ENCODE measurements around the gene KIRREL3.

KIRREL3 gene

DNA sequence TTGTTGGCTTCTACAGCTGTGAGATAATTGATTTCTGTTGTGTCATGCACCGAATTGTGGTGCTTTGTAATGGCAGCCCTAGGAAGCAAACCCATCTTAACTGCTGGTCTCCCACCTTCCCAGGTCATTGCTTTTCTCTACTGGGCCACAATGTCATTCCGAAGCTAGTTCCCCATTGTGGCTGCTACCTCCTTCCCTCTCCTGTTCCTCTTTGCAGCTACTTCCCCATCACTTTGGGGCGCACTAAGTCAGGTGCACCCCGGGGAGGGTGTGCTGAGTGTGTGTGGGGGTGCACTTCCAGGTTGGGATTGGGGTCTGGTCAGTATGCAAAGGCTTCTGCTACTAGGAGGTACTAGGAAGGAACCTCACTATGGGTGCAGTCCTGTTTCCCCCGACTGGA, 535.8 kb downstream of the KIRREL3 start:
- DNase-seq (ENCODE audit: low spot score): no peak

DNA sequence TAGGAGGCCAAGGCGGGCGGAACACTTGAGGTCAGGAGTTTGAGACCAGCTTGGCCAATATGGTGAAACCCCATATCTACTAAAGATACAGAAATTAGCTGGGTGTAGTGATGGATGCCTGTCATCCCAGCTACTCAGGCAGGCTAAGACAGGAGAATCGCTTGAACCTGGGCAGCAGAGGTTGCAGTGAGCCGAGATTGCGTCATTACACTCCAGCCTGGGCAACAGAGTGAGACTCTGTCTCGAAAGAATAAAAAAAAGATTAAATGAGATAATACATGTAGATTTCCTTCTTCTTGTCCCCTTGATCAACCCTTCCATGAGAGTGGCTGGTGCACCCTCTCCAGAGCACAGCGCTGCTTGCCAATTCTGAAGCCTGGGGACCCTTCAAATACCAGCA, 538.1 kb downstream of the KIRREL3 start:
- DNase-seq (ENCODE audit: low spot score): no peak

DNA sequence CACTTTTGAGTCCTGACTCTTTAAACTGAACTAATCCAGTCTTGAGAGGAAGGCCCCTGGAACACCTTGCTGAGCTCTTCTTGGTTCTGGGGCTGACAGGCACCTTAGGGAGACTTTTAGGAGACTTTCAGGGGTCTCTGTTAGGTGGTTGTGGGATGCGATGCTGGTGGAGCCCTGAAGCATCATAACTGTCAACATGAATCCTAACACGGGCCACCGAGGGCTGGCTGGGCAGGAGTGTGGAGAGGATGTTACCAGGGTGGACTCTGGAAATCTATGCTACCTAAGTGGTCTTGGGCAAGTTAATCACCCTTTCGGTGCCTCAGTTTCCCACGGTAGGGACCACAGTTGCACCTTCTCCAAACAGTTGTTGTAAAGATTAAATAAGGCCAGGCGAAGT, 538.6 kb downstream of the KIRREL3 start:
- DNase-seq (ENCODE audit: low spot score): no peak

DNA sequence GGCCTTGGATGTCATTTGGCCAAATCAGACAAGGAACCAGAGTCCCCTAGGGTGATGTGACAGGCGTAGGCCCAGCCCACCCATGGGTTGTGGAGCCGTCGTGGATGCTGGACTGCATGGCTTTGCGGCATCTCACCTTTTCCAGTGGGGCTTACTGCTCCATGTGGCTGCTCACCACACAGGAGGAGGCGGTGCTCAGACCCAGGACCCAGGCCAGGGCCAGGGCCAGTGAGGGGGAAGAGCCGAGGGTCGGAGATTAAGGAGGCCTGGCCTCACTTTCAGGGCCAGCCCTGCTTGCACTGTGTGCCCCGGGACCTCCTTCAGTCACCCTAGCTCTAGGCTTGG, 539.5 kb downstream of the KIRREL3 start:
- no peak for DNase-seq (ENCODE audit: low spot score)

DNA sequence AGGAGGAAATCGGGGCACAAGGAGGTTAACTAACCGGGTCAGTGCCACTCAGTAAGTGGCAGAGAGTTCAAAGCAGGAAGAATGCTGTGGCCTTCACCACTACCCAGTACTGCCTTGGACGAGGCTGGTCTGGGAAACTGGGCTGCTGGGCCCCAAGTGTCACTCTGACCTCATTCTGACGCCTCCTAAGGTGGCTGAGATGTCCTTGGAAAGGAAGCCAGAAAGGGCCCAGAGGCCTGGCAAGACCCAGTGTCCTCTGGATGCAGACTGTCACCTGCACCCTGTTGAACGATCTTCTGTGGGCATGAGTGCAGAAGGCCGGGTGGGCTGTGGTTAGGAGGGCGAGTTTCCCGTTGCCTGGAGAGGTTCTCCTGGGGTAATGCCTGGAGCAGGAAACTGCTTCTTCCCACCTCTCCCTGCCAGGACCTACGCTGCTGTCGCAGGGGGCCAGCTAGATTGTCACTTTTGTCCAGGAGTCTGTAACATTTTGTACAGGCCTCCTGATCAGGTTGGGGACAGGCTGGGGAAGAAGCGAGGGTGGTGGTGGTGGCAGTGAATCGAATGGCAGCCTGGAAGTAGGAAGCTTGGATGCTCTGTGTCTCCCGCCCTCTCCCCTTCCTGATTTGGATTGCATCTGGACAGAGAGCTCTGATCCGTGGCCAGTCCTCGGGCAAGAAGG, 540.0 kb downstream of the KIRREL3 start:
- no peak for DNase-seq (ENCODE audit: low spot score)

DNA sequence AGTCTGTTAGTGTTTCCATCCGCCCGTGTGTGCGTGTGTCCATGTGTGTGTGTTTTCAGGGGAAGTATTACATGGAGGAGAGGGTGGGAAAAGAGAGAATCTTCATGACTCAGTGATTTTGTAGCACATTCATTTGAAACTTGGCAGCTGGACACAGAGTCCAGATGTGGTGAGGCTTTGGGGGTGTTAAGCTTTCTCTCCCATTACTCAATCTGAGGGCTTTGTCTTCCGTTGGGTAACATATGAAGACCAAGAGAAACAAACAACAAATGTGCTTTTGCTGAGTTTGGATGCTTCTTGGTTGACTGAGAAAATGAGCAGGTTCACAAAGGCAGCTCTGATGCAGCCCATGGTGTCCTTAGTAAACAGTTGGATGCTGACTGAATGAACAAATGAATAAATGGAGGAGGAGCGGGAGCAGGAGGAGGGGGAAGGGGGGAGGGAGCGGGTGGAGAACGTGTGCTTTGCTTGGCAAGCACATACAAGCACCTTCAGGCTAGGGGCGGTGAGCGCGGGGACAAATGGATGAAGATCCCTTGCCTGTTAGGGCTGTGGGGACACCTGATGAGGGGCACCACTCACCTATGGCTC, 540.8 kb downstream of the KIRREL3 start:
- DNase-seq (ENCODE audit: low spot score): no peak

DNA sequence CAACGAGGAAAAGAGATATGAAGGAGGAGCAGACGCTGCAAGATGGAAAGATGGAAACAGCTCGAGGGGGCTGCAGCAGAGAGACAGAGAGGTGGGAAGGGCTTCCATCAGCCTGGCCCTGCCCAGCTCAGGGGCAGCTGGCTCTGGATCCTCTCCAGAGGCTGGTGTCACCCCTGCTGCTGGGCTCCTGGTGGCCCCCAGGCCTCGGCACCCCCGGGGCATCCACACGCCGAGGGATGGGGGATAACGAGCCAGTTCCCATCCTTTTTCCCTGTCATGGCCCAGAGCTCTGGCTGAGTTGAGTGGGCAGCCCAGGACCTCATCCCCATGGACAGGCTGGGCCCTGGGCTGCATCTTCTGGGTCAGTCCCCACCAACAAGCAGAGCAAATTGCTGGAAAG, 542.8 kb downstream of the KIRREL3 start:
- DNase-seq (ENCODE audit: low spot score): no peak

DNA sequence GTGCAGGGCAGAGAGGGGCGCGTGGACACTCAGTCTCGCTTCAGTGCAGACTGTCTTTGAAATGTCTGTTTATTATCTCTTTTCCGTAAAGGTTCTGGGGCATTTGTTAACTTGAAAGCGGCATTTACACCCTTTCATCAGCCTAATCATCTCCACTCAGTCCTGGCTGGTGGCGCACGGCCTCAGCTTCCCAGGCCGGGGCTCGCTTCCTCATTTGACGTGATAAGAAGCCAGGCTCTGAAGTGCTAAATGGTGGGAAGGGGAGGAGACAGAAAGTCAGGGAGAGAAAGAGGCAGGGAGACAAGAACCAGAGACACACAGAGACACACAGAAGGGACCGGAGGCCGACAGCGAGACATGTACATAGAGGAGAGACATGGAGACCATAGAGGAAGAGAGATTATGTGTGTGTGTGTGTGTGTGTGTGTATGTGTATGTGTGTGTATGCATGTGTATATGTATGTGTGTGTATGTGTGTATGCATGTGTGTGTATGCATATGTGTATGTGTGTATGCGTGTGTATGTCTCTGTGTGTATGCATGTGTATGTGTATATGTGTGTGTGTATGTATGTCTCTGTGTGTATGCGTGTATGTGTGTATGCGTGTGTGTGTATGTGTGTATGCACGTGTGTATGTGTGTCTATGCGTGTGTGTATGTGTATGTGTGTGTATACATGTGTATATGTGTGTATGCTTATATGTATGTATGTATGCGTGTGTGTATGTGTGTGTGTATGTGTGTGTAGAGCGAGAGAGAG, 543.6 kb downstream of the KIRREL3 start:
- DNase-seq (ENCODE audit: low spot score): no peak

DNA sequence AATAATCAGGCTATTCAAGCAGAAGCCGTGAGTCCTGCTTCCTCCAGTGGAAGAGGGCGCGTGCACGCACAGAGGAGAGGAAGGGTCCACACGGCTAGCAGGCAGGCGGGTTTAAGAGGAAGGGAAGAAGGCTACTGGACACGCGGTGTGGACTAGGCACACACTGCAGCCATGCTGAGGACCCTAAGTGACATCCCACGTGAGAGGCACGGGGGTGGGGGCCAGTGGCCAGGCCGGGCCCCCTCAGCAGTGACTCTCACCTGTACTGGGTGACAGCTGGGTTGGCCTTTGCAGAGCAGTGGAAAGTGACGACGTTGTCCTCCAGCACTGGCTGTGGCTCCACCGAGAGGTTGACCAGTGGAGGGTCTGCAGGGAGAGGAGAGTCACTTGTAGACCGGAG, 544.5 kb downstream of the KIRREL3 start:
- DNase-seq (ENCODE audit: low spot score): no peak

DNA sequence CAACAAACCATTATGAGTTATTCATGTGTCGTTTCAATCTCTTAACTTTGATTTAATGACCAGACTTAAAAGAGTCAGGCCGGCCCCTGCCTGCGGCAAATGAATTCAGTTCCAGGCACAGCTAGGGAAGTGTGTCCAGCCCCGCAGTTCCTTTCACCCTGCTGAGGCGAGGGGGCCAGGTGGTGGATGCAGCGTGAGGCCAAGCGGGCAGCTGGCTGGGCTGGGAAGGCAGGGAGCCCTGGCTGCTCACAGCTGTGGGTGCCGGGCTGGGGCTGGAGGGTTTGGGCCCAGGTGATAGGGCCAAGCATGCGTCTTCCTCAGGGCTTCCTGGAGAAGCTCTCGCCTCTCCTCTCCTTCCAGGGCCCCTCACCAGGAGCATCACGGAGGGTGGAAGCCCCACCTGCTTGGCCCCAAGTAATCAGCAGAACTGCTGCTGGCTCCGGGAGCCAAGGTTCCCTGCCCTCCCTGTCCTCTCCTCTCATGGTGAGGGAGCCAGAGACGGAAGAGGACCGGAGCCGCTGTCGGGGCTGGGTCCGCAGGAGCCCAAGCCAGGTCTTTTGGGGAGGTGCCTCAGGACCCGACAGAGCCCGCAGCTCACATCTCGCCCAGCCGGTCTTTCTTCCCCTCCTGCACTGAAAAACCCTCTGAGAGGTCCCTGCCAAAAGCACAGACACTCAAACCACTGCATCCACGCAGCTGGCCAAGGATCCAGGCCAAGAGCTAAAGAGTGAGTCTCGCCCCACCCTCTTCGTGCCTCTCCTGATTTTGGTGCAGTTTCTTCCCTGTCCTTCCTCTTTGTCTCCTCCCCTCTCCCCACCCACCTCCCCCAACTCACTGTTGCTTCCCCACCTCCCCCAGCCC, 548.1 kb downstream of the KIRREL3 start:
- DNase-seq (ENCODE audit: low spot score): no peak

DNA sequence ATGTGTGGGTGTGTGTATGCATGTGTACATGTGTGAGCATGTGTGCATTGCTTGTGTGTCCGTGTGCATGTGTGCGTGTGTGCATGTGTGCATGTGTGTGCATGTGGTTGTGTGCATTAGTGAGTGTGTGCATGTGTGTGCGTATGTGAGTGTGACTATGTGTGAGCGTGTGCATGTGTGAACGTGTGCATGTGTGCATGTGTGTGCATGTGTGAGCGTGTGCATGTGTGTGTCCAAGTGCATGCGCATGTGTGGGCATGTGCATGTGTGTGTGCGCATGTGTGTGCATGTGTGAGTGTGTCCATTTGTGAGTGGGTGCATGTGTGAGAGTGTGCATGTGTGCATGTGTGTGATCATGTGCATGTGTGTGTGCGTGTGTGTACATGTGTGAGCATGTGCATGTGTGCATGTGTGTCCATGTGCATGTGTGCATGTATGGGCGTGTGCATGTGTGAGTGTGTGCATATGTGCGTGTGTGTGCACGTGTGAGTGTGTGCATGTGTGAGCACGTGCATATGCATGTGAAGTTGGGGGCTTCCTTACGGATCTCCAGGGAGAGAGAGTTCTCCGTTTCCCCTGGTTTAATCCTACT, 549.3 kb downstream of the KIRREL3 start:
- no peak for DNase-seq (ENCODE audit: low spot score)

DNA sequence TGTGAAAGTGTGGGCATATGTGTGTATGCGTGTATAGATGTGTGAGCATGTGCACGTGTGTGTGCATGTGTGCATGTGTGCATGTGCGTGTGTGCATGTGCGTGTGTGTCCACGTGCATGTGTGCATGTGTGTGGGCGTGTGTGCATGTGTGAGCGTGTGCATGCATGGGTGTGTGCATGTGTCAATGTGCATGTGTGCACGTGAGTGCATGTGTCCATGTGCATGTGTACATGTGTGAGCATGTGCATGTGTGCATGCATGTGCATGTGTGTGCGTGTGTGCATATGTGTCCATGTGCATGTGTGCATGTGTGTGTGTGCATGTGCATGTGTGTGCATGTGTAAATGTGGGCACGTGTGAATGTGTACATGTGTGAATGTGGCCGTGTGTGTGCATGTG, 549.8 kb downstream of the KIRREL3 start:
- DNase-seq (ENCODE audit: low spot score): no peak

DNA sequence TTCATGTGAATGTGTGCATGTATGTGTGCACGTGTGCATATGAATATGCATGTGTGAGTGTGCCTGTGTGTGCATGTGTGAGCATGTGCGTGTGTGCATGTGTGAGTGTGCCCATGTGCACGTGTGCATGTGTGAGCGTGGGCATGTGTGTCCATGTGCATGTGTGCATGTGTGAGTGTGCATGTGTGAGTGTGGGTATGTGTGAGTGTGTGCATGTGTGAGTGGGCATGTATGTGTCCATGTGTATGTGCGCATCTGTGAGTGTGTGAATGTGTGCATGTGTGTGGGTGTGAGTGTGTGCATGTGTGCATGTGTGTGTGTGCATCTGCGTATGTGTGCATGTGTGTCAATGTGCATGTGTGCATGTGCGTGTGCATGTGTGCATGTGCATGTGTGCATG, 550.4 kb downstream of the KIRREL3 start:
- no peak for DNase-seq (ENCODE audit: low spot score)

DNA sequence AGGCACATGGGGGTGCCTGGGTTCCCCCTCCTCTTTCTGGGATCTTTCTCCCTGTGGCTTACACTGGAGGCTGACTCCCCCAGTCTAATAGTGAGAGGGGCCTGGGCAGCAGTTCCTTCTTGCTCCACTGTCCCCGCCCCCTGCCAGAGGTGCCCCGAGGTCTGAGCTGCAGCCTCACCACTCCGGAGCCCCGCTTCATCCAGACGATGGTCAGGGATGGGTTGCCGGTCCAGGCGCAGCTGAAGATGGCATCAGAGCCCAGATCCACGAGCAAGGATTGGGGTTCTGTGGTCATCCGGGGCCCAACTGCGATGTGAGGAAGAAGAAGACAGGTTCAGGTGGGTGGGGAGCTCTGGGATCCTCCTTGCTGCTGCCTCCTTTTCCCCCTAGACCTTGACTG, 554.0 kb downstream of the KIRREL3 start:
- DNase-seq (ENCODE audit: low spot score): no peak

DNA sequence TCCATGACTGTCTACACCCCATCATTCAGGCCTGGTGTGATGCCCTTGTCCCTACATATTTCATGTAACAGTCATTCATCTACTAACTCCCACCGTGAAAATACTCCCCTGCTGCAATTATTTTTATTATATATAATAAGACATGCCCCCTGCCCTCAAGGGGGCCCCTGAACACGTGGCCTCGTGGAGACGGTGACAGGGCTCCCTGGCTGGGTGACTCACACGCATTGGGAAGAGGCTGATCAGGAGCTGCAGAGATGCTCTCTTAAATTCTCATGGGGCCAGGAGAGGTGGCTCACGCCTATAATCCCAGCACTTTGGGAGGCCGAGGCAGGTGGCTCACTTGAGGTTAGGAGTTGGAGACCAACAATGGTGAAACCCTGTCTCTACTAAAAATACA, 556.5 kb downstream of the KIRREL3 start:
- DNase-seq (ENCODE audit: low spot score): no peak

DNA sequence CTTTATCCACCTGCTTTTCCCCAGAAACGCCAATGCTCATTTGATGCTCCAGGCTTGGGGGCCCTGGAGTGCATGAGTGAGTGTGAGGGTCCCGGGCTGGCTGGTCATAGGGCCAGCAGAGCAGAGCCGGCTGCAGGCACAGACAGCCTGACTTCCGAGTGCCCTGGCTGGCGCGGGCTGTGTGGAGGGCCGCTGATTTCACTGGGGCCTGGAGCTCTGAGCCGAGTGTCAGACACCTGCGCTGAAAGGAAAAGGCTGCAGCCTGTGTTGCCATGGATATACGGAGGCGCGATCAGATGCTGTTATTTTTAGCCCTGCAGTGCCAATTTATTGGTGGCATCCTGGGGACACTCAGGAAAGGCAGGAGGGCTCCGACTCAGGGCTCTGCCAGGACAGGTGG, 557.5 kb downstream of the KIRREL3 start:
- no peak for DNase-seq (ENCODE audit: low spot score)

DNA sequence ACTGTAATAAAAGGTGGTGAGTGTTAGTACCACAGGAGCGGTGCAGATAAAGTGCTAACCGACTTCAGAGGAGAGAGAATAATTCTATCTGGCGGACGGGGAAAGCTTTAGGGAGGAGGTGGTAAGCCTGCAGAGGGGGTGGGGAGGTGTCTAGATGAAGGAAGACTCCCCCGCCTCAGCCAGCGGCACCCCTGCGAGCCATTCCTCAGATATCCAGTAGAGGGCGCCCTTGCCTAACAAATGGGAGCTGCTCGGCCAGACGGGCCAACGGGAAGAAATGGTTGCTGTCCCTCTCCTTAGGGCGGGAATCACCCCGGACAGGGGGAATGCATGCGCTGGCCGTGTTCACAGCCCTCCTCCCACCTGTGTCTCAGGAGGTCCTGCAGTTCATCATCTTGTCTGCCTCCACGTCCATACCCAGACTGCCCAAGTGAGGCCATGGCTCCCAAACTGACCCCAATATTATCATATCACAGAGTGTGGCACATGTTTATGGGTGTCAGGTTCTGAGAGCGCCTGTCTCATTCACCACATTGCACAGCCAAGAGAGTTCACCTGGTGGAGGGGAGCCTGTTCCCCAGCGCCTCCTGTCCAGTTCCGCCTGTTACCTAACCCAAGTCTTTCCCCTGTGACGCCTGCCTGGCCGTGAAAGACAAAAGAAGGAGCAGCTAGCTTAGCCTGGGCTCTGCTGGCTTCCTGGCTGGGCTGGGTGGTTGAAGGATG, 559.6 kb downstream of the KIRREL3 start:
- DNase-seq (ENCODE audit: low spot score): peak; percentile 72

DNA sequence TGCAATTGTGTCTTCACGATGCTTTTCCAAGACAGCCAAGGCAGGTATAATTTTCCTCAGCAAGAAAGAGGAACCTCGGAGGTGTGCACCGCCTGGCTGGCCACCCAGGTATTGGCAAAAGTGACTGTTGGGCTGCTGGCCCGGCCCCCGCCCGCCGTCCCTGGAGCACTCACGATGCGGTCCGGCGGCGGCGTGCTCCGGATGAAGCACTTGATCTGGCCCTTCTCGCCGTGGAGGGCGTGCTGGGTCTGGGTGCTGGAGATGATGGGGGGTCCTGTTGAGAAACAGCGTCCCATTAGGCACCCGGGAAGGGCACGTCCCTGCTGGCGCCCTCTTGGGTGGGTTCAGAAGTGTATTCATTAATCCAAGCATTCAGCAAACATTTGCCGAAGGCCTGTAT, 560.3 kb downstream of the KIRREL3 start:
- DNase-seq (ENCODE audit: low spot score): no peak

DNA sequence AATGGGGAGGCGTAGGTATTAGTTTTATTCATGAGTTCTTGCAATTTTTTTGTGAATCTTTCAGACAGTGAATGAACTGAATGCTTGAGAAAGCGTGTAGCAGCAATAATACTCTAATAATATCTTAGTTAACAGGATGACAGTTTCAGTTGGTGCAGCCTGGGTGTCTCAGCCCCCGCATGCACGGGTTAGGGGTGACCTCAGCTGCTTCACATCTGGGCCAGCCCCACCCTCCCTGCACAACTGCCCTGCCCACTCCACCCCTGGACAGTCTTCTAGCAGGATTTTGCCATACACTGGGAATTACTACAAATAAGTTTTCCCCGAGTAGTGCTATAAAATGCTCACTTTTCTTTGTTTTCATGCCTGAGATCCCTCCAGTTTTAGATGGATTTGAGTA, 561.9 kb downstream of the KIRREL3 start:
- DNase-seq (ENCODE audit: low spot score): no peak

DNA sequence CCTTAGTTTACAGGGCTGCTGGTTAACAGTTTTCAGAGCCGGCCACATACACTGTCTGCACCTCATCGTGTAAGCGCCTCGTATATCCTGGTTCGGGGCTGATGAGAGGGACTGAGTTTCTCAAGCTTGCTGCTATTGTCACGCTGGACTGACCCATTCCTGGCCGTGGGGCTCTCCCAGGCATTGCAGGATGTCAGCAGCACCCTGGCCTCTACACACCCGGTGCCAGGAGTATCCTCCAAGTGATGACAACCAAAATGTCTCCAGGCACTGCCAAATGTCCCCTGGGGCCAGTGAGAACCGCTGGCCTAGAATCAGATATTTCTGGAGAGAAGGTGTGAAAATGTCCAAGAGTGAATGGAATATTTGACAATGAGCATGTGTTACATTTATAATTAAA, 562.3 kb downstream of the KIRREL3 start:
- no peak for DNase-seq (ENCODE audit: low spot score)

DNA sequence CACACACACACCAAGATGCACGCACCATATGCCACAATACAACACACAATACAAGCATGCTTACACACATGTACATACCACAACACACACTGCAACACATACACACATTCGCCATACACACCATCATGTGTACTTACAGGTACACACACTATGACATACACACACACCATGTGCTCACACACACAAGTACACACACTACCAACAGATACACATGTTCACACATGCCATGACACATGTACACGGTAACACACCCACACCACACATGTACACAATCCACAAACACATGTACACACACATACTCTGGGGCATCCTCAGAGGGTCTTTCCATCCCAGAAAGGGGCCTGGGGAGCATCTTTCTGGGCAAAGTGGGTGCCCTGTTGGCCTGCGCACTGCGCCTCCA, 562.8 kb downstream of the KIRREL3 start:
- DNase-seq (ENCODE audit: low spot score): no peak

Data from activated CD4-positive, alpha-beta T cell treated with anti-CD3 and anti-CD28 coated beads, Interleukin-2, Interleukin-4, amounts not matched to agents 100 ng/mL and 50 ng/mL, durations not matched to agents 16 hours and 8 hours (primary cell).